Stimulated activated naive CD8-positive, alpha-beta T cell treated with anti-CD3 and anti-CD28 coated beads, Interleukin-15, amount 100 ng/mL, for 72 hours (primary cell): ENCODE measurements around the gene RNF114.
"Not testable (repeated sequence)": the region's sequence is repeated elsewhere in the genome, so short reads cannot be mapped to it uniquely, and the experiment has no call there.

ENCODE experiments used
- ATAC-seq: fragments of 150-1000 bp; cut with Tn5 transposase; 2 replicates; pipeline ENCODE4 v1.10.0; 2021; ENCODE audit warnings: mild to moderate bottlenecking, moderate library complexity
- DNase-seq, 2 donors: peaks; one replicate each; pipeline ENCODE4 v3.0.0; 2021 to 2022
- H3K27ac Mint-ChIP-seq, 2 donors: one replicate each; pipeline ENCODE4 v1.8.0; 2022; ENCODE audit warnings: mild to moderate bottlenecking in 2 of 2, mixed read lengths in 2 of 2, moderate library complexity in 2 of 2
- H3K27me3 Mint-ChIP-seq: one replicate; pipeline ENCODE4 v1.8.0; 2022; ENCODE audit warnings: mixed read lengths
- H3K4me1 Mint-ChIP-seq: one replicate; pipeline ENCODE4 v1.8.0; 2022; ENCODE audit warnings: mild to moderate bottlenecking, mixed read lengths
- H3K4me3 Mint-ChIP-seq, 2 donors: one replicate each; pipeline ENCODE4 v1.8.0; 2022; ENCODE audit warnings: mild to moderate bottlenecking in 2 of 2, mixed read lengths in 2 of 2, moderate library complexity in 1 of 2
- H3K9me3 Mint-ChIP-seq, 2 donors: one replicate each; pipeline ENCODE4 v1.8.0; 2022; ENCODE audit warnings: mixed read lengths in 2 of 2

RNF114 gene

DNA sequence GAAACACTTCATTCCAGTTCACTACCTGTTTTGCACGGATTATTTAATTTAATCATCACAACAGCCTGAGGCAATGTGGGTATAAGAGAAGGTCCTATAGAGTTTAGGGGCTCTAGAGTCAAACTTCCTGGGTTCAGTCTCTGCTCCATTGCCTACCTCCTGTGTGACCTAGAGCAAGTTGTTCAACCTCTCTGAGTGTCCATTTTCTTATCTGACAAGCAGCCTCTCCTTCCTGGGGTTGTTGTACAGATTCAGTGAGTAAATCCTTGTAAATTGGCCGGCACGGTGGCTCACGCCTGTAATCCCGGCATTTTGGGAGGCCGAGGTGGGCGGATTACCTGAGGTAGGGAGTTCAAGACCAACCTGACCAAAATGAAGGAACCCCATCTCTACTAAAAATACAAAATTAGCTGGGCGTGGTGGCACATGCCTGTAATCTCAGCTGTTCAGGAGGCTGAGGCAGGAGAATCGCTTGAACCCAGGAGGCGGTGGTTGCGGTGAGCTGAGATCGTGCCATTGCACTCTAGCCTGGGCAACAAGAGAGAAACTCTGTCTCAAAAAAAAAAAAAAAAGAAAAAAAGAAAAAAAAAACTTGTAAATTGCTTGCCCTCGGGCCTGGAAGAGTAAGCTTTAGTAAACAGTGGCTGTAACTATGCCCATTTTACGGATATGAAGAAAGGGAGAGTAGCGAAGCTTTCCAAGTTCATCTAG is 62.4 kb downstream of the RNF114 start:
- not testable (repeated sequence) for H3K27ac Mint-ChIP-seq, DNase-seq, H3K27me3 Mint-ChIP-seq, ATAC-seq, H3K9me3 Mint-ChIP-seq, H3K4me3 Mint-ChIP-seq
- H3K4me1 Mint-ChIP-seq = peaks cover 38% of the 10 kb centered on the region

DNA sequence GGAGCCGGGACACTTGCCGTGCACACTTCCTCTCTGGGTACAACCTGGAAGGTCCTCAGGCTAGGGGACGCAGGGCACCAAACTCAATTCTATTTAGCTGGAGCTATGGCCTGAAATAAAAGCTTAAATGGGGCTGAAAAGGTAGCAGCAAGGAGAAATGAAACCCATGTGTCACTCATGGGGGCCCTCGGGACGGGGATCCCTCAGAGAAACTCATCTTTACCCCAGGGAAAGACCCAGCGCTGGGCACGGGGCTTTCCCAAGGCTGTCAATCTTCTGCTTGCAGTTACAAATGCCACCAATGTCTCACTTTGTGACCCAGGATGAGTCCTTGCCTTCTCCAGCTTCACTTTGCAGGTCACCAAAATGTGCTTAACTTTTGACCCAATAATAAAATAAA is 63.1 kb downstream of the RNF114 start:
- DNase-seq (peak; percentile 53 to 73), ATAC-seq (peak; percentile 89)
- Mint-ChIP-seq H3K27me3 (peaks cover 7% of the 10 kb centered on the region), H3K9me3 (no peaks in the 10 kb centered on the region), H3K4me3 (no peak overlapping the region), H3K4me1 (peaks cover 39% of the 10 kb centered on the region), H3K27ac (no peak overlapping the region)

- H3K4me1 Mint-ChIP-seq = peaks cover 51% of the 10 kb centered on the region
- ATAC-seq, H3K27ac Mint-ChIP-seq, DNase-seq, H3K4me3 Mint-ChIP-seq, H3K9me3 Mint-ChIP-seq: not testable (repeated sequence)
- H3K27me3 Mint-ChIP-seq = peaks cover 21% of the 10 kb centered on the region
These were observed 64.5 kb downstream of the RNF114 start for GRCh38 chr20:50000548-50001222.

GRCh38 chr20:50001784-50002311 is 65.7 kb downstream of the RNF114 start:
- H3K4me3 Mint-ChIP-seq = no peak overlapping the region
- peaks cover 56% of the 10 kb centered on the region for H3K4me1 Mint-ChIP-seq
- peaks cover 23% of the 10 kb centered on the region for H3K27me3 Mint-ChIP-seq
- ATAC-seq (peak; percentile 59), DNase-seq (peak; percentile 15 to 49)
- no peaks in the 10 kb centered on the region for H3K9me3 Mint-ChIP-seq
- no peak overlapping the region for H3K27ac Mint-ChIP-seq

- H3K4me3 Mint-ChIP-seq = peak overlapping the region; percentile 1 to 28
- ATAC-seq (peak; percentile 84), DNase-seq (peak in 1 of 2 donors; percentile 30)
- H3K4me1 Mint-ChIP-seq = peaks cover 56% of the 10 kb centered on the region
- peaks cover 23% of the 10 kb centered on the region for H3K27me3 Mint-ChIP-seq
- H3K27ac Mint-ChIP-seq = peak overlapping the region; percentile 76 to 84
- H3K9me3 Mint-ChIP-seq = no peaks in the 10 kb centered on the region
These were observed 67.1 kb downstream of the RNF114 start for GRCh38 chr20:50003253-50003656.
